SJSA1 (cell line): Measurements from ENCODE around the gene B9D1. TPM values are rescaled to one million over a fixed set of nuclear protein-coding genes. Genes with fewer than 3 reads are reported as not detected.
"Not testable (repeated sequence)": the region's sequence is repeated elsewhere in the genome, so short reads cannot be mapped to it uniquely, and the experiment has no call there.

Experiments
- DNase-seq, 2 experiments: peaks; one replicate each; pipeline ENCODE4 v3.0.0-alpha.2; 2015 to 2020; ENCODE audit warnings: low spot score in 2 of 2, low read depth in 1 of 2
- H3K27ac ChIP-seq: fragments of 250-450 bp; sonication (Bioruptor Pico); 2 replicates; pipeline ENCODE4 v1.5.1; 2020; ENCODE audit warnings: mild to moderate bottlenecking, moderate library complexity
- H3K27me3 ChIP-seq: fragments of 250-450 bp; sonication (Bioruptor Pico); replicated peaks from 2 replicates; pipeline ENCODE4 v1.5.1; 2020; ENCODE audit warnings: mild to moderate bottlenecking, moderate library complexity
- H3K36me3 ChIP-seq: fragments of 250-450 bp; sonication (Bioruptor Pico); 2 replicates; pipeline ENCODE4 v1.5.1; 2020; ENCODE audit warnings: mild to moderate bottlenecking
- H3K4me1 ChIP-seq: fragments of 250-450 bp; sonication (Bioruptor Pico); replicated peaks from 2 replicates; pipeline ENCODE4 v1.6.1; 2021; ENCODE audit warnings: mild to moderate bottlenecking
- H3K4me3 ChIP-seq: fragments of 250-450 bp; sonication (Bioruptor Pico); 2 replicates; pipeline ENCODE4 v1.5.1; 2020; ENCODE audit warnings: mild to moderate bottlenecking
- H3K9me3 ChIP-seq: fragments of 250-450 bp; sonication (Bioruptor Pico); replicated peaks from 2 replicates; pipeline ENCODE4 v1.5.1; 2020; ENCODE audit warnings: mild to moderate bottlenecking
- total RNA-seq: library from RNA; depleted of rRNA; stranded (reverse); fragments of >200 nt; shearing (Covaris generic); gene quantifications from 2 replicates; pipeline ENCODE4 v1.2.3, GENCODE V29; 2014

Gene B9D1
- total RNA-seq, 1 experiment from 2014 or later = 28.0 TPM

- Histone ChIP-seq H3K27me3 (no peaks in the 10 kb centered on the region), H3K36me3 (no peaks in the 10 kb centered on the region), H3K9me3 (no peaks in the 10 kb centered on the region), H3K27ac (no peak overlapping the region), H3K4me3 (no peak overlapping the region), H3K4me1 (peaks cover 13% of the 10 kb centered on the region)
- no peak for DNase-seq
These were observed 1.0 kb upstream of the B9D1 start for GRCh38 chr17:19363460-19364035.

- Histone ChIP-seq H3K4me3 (peak overlapping the region; percentile 62), H3K27me3 (no peaks in the 10 kb centered on the region), H3K4me1 (peaks cover 13% of the 10 kb centered on the region), H3K27ac (no peak overlapping the region), H3K36me3 (no peaks in the 10 kb centered on the region), H3K9me3 (no peaks in the 10 kb centered on the region)
- DNase-seq = no peak
These were observed 553 bp upstream of the B9D1 start for GRCh38 chr17:19363114-19363438.

GRCh38 chr17:19361944-19362276 lies 613 bp downstream of the B9D1 start:
- Histone ChIP-seq H3K4me3 (peak overlapping the region; percentile 62), H3K36me3 (no peaks in the 10 kb centered on the region), H3K27me3 (no peaks in the 10 kb centered on the region), H3K4me1 (peaks cover 13% of the 10 kb centered on the region), H3K9me3 (no peaks in the 10 kb centered on the region), H3K27ac (peak overlapping the region; percentile 87)
- DNase-seq = no peak

GRCh38 chr17:19361326-19361725 lies 1.2 kb downstream of the B9D1 start:
- H3K4me1 ChIP-seq = peaks cover 13% of the 10 kb centered on the region
- no peak overlapping the region for H3K27ac ChIP-seq
- no peaks in the 10 kb centered on the region for H3K36me3 ChIP-seq
- no peaks in the 10 kb centered on the region for H3K27me3 ChIP-seq
- no peaks in the 10 kb centered on the region for H3K9me3 ChIP-seq
- DNase-seq = no peak
- no peak overlapping the region for H3K4me3 ChIP-seq

- no peak overlapping the region for H3K27ac ChIP-seq
- no peaks in the 10 kb centered on the region for H3K27me3 ChIP-seq
- no peaks in the 10 kb centered on the region for H3K36me3 ChIP-seq
- no peak overlapping the region for H3K4me3 ChIP-seq
- no peak for DNase-seq
- H3K9me3 ChIP-seq = no peaks in the 10 kb centered on the region
- peaks cover 13% of the 10 kb centered on the region for H3K4me1 ChIP-seq
These were observed 1.8 kb downstream of the B9D1 start for GRCh38 chr17:19360772-19361171.

- DNase-seq = no peak
- no peak overlapping the region for H3K27ac ChIP-seq
- H3K36me3 ChIP-seq = no peaks in the 10 kb centered on the region
- no peak overlapping the region for H3K4me3 ChIP-seq
- H3K4me1 ChIP-seq = peaks cover 13% of the 10 kb centered on the region
- no peaks in the 10 kb centered on the region for H3K9me3 ChIP-seq
- H3K27me3 ChIP-seq = no peaks in the 10 kb centered on the region
These were observed 2.7 kb downstream of the B9D1 start for GRCh38 chr17:19359856-19360255.

- no peaks in the 10 kb centered on the region for H3K9me3 ChIP-seq
- no peaks in the 10 kb centered on the region for H3K27me3 ChIP-seq
- no peak overlapping the region for H3K27ac ChIP-seq
- H3K4me1 ChIP-seq = peaks cover 18% of the 10 kb centered on the region
- DNase-seq = no peak
- no peak overlapping the region for H3K4me3 ChIP-seq
- no peaks in the 10 kb centered on the region for H3K36me3 ChIP-seq
These were observed 3.4 kb downstream of the B9D1 start for GRCh38 chr17:19359151-19359550.

GRCh38 chr17:19357761-19358160 lies 4.8 kb downstream of the B9D1 start:
- Histone ChIP-seq H3K27me3 (no peaks in the 10 kb centered on the region), H3K4me3 (no peak overlapping the region), H3K4me1 (peaks cover 21% of the 10 kb centered on the region), H3K27ac (no peak overlapping the region), H3K36me3 (no peaks in the 10 kb centered on the region), H3K9me3 (no peaks in the 10 kb centered on the region)
- DNase-seq = no peak

- no peaks in the 10 kb centered on the region for H3K9me3 ChIP-seq
- H3K27ac ChIP-seq = no peak overlapping the region
- H3K36me3 ChIP-seq = no peaks in the 10 kb centered on the region
- no peak overlapping the region for H3K4me3 ChIP-seq
- H3K4me1 ChIP-seq = peaks cover 21% of the 10 kb centered on the region
- no peak for DNase-seq
- no peaks in the 10 kb centered on the region for H3K27me3 ChIP-seq
These were observed 5.2 kb downstream of the B9D1 start for GRCh38 chr17:19357351-19357750.

- H3K4me3 ChIP-seq = no peak overlapping the region
- no peak overlapping the region for H3K27ac ChIP-seq
- no peaks in the 10 kb centered on the region for H3K36me3 ChIP-seq
- no peak for DNase-seq
- H3K27me3 ChIP-seq = no peaks in the 10 kb centered on the region
- peaks cover 12% of the 10 kb centered on the region for H3K4me1 ChIP-seq
- H3K9me3 ChIP-seq = no peaks in the 10 kb centered on the region
These were observed 7.8 kb downstream of the B9D1 start for GRCh38 chr17:19354748-19355147.

- not testable (repeated sequence) for DNase-seq, H3K27me3 ChIP-seq, H3K36me3 ChIP-seq, H3K9me3 ChIP-seq, H3K4me3 ChIP-seq, H3K27ac ChIP-seq
- peaks cover 12% of the 10 kb centered on the region for H3K4me1 ChIP-seq
These were observed 9.1 kb downstream of the B9D1 start for GRCh38 chr17:19353401-19353800.

GRCh38 chr17:19348806-19349205 lies 13.7 kb downstream of the B9D1 start:
- Histone ChIP-seq H3K36me3 (no peaks in the 10 kb centered on the region), H3K27ac (no peak overlapping the region), H3K4me3 (no peak overlapping the region), H3K9me3 (no peaks in the 10 kb centered on the region), H3K4me1 (peaks cover 28% of the 10 kb centered on the region), H3K27me3 (no peaks in the 10 kb centered on the region)
- no peak for DNase-seq

GRCh38 chr17:19348081-19348650 lies 14.4 kb downstream of the B9D1 start:
- Histone ChIP-seq H3K4me1 (peaks cover 24% of the 10 kb centered on the region), H3K36me3 (no peaks in the 10 kb centered on the region), H3K27me3 (no peaks in the 10 kb centered on the region), H3K9me3 (no peaks in the 10 kb centered on the region), H3K27ac (no peak overlapping the region), H3K4me3 (no peak overlapping the region)
- DNase-seq = no peak

GRCh38 chr17:19347323-19348080 lies 15.0 kb downstream of the B9D1 start:
- H3K4me1 ChIP-seq = peaks cover 24% of the 10 kb centered on the region
- H3K4me3 ChIP-seq = no peak overlapping the region
- H3K9me3 ChIP-seq = no peaks in the 10 kb centered on the region
- peak overlapping the region; percentile 56 for H3K27ac ChIP-seq
- DNase-seq = no peak
- H3K36me3 ChIP-seq = no peaks in the 10 kb centered on the region
- no peaks in the 10 kb centered on the region for H3K27me3 ChIP-seq
